Stimulated activated CD4-positive, alpha-beta T cell treated with anti-CD3 and anti-CD28 coated beads, Interleukin-12 subunit alpha, Interleukin-12 subunit beta, amount 100 ng/mL, for 24 hours (primary cell): ENCODE data around the gene DDX1.

Source experiments
- DNase-seq, 2 experiments: peaks; one replicate each; pipeline ENCODE4 v3.0.0-alpha.2; 2020; ENCODE audit warnings: low read depth in 2 of 2

The DDX1 gene

DNA sequence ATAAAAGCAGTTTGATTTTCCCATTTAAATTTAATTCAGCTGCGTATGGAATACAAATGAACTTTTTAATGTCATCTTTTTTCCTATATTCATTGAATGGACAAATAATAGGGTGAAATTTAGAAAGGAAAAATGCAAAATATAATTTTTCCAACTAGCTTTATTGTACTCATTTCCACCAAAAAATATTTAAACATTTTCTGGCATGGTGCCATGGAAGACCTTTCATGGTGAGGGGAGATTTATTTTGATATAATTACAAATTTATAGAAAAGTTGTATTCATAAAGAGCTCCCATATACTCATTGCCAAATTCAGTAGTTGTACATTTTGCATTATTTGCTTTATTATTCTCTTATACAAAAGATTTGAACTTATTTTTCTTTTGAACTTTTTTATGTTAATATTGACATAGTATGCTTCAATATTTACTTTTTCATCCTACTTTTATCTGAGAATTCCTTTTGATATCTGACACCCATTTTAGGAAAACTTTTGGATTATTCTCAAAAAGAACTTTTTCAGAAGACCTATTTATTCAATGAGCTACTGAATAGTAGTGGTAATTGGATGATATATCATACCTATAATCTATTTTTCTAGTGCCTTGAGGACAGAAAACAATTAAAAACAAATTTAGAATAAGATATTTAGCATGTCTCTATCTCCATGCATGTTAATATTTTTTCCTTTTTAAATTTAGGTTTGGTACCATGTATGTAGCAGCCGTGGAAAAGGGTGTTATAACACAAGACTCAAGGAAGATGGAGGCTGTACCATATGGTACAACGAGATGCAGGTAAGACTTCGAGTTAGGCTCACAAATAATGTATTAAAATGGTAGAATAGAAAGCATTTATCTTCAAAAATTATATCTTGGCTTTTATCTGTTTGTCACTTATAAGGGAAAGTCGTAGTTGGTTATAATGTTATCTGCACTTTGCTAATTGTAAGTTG, 37.5 kb downstream of the DDX1 start:
- no peak for DNase-seq

DNA sequence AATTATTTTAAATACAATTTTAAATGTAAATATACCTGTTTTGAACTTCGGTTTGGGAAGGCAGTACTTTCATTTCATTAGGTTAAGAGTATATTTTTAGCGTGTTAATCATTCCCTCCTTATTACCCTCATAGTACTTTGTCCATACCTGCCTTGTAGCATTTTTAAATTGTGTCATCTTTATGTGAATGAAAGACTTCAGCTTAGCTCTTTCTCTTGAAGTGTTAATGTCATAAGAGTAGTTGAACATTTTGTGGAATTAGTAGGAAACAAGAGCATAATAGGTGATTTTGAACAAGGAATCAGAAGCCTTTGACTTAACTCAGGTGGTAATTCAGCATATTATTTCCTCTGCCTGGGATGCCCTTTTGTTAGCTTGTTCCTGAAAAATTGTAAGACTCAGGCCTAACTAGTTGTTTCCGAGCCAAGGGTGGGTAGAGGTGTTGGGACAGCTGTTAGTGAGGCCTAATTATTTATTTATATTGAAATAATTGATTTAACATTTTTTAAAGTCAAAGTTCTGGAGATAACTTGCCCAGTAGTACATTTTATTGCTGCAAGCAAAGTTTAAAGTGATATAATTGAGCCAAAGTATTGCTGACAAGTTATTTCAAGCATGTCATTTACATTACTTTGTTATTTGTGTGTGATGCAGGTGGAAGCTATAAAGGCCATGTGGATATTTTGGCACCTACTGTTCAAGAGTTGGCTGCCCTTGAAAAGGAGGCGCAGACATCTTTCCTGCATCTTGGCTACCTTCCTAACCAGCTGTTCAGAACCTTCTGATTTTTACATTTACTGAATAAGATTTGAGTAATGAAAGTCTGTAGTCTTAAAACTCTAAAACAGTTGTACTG, 38.7 kb downstream of the DDX1 start:
- DNase-seq, result no peak

DNA sequence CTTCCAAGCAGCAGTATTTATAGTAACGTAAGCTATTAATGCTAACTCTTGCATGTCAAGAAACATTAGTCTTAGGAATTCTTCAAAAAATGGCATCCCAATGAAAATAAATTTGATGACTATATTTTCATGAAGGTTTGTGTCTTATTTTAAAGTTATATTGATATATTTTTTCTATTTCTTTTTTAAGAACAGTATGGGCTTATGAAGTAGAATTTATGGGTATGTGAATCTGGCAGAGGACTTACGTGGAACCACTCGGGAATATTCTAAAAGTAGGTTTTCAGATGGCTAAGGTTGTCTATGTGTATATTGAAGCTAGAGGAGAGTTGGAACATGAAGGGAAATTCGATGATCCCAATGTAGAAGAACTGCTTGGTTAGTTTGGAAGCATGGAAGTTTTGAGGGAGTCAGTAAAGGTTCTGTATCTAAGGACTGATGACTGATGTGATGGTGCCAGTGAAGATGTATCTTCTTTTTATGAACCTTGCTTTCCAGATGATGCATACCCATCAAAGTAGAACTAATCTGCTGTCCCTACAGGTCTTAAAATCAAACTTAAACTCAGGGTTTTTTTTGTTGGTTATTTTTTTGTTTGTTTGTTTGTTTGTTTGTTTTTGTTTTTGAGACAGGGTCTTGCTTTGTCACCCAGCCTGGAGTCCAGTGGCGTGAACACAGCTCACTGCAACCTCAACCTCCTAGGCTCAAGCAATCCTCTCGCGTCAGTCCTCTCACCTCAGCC, 39.5 kb downstream of the DDX1 start:
- DNase-seq, result no peak

DNA sequence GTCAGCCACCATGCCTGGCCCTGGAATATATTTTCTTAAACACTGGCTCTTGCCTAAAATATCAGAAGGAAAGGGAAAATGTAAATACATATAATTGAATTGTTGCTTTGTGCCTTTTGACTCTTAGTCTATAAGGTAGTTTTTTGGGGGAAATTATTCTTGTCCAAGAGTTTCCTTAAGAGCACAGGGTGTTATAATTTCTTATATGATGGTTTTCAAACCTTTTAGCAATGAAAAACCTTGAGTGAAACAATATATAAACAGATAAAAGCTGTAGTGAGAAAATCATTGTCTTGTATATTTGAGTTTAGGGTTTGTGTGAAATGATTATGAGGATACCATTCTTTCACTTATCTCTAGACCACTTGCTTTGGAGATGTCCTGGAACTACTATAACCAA, 40.2 kb downstream of the DDX1 start:
- DNase-seq, result no peak

DNA sequence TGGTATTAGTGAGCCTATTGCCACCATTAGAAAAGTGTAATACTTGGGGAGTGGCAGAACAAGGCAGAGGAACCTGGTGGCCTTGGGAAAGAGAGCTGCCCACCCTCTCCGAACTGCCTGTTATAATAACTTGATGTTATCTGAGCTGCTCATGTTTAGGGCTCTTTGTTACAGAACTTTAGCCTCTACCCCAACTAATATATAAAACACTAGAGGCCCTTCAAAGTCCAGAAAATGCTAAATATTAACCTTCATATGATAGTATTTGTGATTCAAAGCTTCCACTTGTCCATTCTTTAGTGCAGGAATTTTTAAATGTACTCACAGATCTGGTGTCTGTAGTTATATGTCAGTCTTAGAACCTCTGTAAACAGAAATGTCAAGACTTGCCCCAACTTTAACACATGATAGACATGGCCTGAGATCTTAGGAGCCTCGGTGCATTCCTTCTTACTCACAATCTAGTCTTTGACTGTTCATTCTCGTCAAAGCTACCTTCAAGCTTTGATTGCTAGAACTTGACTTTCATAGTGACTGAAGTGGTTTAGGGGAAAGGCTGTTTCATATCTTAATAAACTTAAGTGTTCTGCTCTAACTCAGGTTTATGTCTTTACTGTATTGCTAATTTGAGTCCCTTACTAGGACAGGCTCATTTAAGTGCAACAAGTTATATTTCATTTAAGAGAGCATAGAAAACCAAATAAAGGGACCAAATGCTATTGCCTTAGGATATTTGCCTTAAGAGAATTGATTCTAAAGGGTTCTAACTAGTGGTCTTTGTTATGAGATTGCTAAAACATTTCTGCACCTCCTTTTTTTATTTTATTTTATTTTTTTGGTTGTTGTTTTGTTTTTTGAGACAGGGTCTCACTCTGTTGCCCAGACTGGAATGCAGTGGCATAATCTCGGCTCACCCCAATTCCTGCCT, 41.6 kb downstream of the DDX1 start:
- no peak for DNase-seq

DNA sequence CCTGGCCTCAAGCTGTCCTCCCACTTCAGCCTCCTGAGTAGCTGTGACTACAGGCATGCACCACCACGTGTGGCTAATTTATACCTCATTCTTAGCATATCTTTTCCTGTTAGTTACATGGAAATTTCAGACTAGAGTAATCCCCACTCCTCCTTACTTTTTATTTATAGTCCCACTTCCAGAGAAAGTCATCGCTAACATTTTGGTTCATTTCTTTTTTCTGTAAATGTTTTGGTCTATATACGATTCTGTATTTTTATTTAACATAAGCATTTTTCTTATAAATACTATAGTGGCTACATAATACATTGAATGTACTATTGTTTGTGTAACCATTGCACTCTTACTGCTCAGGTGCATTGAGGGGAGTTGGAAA, 42.3 kb downstream of the DDX1 start:
- no peak for DNase-seq

DNA sequence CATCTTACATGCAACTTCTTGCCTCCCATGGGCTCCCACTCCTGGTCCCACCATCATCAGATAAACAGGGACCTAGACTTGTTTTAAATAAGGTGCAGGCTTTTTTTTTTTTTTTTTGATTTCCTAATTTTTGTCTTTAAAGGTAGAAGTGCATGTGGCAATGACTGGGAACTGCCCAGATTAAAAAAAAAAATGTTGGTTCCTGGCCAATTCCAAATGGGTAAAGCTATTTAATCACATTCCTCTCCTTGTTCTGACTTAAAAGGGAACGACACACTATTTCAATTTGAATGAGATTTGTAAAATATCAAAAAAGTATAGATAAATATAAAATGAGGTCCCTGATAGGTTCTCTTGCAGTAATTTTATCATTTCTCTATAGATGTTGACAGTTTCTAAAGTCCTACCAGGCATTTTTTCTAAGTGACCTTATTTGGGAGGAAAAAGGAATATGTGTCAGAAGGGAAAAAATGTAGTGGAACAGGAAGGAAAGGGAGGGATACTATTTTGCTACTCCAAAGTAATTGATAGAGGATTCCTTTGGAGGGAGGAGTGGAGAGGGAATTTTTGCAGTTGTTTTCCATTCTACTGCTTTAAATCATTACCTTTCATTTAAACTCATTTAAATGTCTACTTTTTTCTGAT, 43.3 kb downstream of the DDX1 start:
- no peak for DNase-seq

DNA sequence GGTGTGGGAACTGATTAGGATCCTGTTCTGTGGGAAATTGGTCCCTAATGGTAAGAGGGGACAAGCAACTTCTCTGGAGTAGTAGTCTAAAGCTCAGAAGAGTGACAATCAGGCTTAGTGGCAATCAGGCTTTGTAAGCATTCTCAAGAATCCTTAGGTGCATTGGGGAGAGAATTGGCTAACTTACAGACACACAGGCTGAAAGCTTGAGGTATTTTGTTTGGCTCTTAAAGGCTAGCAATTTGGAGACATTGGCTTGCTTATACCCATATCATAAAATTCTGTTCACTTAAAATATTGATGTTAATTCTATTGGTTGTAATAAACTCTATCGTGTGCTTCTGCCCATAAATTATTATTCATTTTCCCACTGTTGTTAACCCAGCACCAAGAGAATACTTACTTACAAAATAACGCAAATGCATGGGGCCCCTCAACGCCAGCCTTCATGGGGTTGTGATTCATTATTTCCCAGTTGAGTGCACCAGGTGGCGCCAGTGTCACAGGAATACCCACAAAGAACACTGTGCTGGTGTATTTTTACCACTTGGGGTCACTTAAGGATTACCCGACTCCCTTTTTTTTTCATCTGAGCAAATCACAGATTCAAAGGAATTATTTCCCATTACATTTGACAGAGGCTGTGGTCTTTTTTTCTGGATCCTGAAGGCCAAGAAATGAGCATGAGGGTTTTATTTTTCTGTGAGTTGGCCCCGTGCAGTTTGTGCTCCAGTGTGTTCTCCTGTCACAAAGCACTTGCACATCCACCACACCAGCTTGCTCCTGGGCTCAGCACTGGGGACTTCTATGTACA, 45.5 kb downstream of the DDX1 start:
- DNase-seq, result peak; percentile 13 to 43

DNA sequence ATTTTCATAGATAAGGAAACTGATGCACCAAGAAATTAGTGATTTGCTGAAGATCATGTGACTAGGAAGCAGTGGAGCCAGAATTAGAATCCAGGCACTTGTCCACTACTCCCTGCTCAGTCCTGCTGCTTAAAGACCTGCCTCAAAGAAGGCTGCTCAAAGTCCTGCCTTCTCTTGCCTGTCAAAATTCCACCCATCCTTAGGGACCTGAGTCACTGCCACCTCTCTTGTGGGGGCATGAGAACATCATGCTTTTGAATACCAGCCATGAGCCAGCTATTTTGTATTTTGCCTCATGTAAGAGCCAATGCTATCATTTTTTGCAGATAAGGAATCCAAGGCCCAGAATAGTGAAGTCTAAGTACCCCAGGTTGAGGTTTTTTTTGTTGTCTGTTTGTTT, 47.1 kb downstream of the DDX1 start:
- no peak for DNase-seq

DNA sequence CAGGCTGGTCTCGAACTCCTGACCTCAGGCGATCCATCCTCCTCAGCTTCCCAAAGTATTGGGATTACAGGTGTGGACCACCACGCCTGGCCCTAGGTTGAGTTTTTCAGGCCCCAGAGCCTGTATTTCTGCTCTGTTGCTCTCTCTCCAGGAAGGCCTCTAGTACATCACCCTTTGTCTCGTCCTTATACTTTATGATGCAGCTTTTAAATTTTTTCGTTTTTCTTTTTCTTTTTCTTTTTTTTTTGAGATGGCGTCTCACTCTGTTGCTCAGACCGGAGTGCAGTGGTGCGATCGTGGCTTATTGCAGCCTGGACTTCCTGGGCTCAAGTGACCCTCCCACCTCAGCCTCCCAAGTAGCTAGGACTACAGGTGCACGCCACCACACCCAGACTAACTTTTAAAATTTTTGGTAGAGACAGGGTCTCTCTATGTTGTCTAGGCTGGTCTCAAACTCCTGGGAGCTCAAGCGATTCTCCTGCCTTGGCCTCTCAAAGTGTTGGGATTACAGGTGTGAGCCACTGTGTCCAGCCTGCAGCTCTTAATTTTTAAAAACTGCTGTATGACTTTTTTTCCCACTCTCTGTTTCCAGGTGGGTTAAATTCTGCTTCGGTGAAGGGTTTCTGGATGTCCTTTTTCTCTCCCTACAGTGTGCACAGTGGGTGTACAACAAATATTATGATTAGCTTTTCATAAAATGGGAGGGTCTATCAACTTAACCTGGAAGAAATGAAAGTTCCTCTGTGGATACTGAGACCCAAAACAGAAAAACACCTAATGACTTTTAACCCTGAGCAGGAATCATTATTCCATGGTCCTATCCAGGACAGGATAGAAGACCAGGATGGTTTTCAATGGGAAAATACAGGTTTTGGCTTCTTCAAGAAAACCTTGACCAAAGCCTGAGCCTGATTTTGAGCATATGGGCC, 47.9 kb downstream of the DDX1 start:
- DNase-seq, result no peak

DNA sequence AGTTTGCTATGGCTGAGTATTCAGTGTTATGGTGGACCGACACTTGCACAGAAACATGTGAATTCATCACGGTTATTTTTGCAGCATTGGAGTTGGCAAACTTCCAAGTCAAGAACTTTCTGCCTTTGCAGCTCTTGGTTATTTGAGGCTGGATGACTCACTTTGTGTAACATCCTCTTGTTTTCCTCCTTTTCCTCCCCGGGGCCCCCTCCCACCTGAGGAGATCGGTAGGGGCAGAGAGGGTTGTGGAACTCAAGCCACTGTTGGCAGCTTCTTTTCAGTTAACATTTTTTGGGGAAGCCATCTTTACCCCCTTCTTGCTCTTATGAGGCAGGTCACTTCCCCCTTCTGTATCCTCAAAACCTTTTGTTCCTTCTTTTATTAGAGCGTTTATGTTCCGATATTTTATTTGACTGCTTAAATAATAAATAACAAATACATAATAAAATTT, 48.6 kb downstream of the DDX1 start:
- no peak for DNase-seq

DNA sequence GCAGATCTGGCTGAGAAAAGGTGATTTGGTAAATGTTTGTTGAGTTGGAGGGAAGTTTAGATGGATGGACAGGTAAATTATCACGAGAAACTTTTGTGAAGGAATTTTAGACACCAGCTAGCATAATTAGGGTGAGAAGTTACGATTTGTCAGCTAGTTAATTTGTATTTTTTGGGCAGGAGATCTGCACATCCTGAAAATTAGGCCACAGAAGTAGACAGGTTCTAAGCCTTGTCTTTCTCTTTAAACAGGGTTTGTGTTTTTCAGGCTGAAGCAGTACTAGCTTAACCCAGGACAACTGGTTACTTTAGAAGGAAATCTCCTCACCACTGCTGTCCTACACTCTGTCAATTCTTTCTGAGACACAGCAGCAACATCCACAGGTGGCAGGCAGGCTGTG, 49.1 kb downstream of the DDX1 start:
- DNase-seq, result no peak

DNA sequence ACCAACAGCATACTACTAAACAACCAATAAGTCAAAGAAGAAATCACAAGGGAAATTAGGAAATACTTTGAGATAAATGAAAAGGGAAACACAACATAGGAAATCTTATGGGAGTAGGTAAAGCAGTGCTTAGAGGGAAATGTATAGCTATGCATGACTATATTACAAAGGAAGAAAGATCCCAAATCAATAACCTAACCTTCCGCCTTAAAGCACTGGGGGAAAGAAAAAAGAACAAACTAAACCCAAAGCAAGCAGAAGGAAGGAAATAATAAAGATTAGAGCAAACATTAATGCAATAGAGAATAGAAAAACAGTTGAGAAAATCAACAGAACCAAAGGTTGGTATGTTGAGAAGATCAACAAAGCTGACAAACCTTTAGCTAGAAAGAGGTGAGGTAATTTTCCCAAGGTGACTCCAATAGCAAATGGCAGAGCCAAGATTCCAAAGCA, 49.9 kb downstream of the DDX1 start:
- no peak for DNase-seq

DNA sequence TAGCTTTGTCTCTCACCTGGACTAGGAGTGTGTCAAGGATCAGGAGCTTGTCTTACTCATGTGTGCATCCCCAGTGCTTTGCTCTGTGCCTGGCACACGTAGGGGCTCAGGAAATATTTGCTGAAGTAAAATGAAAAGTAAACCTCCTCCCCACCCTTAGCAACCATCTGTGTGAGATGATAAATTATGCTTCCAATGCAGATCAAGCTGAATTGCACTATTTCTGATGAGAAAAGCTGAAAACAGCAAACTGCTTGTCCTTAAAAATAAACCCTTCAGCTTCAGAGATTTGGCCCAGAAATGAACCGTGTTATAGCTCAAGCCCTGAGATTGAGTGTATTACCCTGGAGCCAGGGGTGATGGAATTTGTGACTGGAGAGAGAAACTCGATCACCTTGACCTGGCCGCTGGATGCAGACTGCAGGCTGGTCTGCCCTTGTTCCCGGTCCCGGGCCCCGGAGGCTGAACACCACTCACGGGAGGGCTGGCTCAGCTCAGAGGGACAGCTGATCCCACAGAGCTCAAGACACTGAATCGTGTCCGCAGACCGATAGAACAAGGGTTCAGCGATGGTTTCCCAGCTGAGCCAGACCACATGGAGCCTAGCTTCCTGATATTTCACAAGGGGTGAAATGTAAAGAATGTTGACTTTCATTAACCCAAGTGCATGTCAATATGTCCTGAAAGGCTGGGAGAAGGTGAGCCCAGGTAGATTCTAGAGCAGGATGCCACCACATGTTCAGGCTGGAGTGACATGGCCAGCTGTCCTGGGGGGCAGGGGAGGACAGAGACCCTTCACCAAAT, 50.5 kb downstream of the DDX1 start:
- no peak for DNase-seq

DNA sequence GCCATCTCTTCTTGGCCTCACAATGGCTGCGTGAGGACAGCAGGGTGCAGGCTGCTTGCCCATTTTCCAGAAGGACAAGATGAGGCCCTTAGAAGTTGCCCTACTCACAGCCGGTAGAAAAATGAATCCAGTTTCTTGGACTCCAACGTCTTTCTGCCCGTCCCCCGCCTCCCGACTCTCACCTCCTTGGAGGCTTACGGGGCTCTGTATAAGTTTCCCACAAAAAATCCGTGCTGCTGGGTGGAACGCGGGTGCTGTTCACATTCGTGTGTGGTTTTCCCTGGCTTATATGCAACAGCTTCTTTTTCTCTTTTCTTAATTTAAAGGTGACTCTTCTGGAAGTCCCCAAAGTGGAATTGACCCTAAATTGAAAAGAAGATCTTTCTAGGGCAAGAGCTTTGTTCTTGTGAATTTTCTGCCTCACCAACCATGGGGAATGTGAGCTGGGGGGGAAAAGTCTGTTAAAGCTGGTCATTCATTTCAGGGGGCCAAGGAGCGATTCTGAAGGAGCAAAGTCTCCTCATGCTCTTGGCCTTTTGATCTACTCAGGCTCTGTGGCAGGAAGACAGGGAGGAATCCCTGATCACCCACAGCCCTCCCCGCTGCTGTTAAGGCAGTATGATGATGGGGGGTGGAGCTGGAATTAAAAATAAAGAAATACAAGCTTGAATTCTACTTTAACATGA, 51.3 kb downstream of the DDX1 start:
- DNase-seq, result no peak

DNA sequence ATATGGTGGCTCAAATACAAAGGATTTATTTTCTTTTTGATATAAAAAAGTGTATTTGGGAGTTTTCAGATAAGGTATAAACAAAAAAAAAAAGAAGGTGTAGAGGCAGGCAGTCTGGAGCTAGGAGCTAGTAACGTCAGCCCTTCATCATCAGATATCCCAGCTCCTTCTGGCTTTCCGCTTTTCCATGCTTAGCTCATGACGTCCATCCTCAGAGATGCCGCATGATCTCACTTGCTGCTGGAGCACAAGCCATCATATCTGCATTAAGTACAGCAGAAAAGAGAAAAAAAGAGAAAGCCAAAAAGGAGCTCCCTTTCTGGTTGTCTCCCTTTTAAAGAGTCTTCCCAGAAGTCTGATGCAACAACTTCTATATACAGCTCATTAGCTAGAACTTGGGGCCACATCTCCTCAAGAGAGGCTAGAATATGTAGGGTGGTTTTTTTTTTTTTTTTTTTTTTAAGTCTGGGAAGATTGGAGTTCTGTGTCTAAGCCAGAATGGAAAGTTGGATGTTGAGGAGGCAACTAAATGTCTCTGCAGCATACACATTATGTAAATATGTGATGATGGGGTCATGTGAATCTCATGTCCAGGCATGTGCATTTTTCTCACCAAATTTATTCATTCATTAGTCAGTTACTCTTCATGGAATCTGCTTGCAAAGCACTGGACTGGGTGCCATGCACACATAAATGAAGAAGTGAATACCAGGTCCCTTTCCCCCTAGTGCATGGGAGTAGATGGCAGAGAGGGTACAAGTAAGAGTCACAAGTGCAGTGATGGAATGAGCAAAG, 52.3 kb downstream of the DDX1 start:
- DNase-seq, result no peak
